Astrocyte (in vitro differentiated cells and primary cell): ENCODE data around the gene TEX51.

Experiments
- CTCF ChIP-seq: IDR thresholded peaks from 2 replicates; pipeline ENCODE4 v1.5.1; 2011; ENCODE audit warnings: low read depth, mild to moderate bottlenecking, inconsistent platforms, low read length, moderate library complexity; ENCODE audit not compliant: insufficient read depth
- EZH2 ChIP-seq: IDR thresholded peaks from 2 replicates; pipeline ENCODE4 v1.6.1; 2012; ENCODE audit warnings: mild to moderate bottlenecking, low read length, inconsistent platforms; ENCODE audit not compliant: insufficient read depth

GRCh38 chr2:126849054-126849453 lies 49.6 kb upstream of the TEX51 start:
- TF ChIP-seq CTCF (no peak), EZH2 (no peak)
